Measurements from ENCODE around the gene CFAP46. TPM values are rescaled to one million over a fixed set of nuclear protein-coding genes. Genes with fewer than 3 reads are reported as not detected.

Gene CFAP46
- total and polyA plus RNA-seq, 10 of the 15 experiments (the other 5 are each of a cell fraction or from before 2014, with no cell fraction given) = 0.01 to 0.18 (median 0.03) TPM; not detected in 7

DNA sequence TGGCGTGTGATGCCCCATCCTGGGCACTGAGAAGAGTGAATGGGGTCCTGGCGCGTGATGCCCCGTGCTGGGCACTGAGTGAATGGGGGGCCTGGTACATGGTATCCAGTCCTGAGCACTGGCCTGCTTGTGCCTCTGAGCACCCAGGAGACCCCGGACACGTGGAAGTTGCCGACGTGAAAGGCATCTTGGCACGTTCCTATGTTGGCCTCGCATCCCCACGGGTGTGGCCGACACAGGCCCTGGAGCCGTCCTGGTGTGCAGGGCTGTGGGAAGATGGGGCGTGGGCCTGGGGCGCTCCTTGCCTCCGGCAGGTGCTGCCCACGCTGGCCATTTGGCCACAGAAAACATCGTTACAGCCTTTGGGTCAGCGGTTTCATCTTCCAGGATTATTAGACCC is 35.5 kb downstream of the CFAP46 start (continued):
- TF ChIP-seq, protein P1, sequence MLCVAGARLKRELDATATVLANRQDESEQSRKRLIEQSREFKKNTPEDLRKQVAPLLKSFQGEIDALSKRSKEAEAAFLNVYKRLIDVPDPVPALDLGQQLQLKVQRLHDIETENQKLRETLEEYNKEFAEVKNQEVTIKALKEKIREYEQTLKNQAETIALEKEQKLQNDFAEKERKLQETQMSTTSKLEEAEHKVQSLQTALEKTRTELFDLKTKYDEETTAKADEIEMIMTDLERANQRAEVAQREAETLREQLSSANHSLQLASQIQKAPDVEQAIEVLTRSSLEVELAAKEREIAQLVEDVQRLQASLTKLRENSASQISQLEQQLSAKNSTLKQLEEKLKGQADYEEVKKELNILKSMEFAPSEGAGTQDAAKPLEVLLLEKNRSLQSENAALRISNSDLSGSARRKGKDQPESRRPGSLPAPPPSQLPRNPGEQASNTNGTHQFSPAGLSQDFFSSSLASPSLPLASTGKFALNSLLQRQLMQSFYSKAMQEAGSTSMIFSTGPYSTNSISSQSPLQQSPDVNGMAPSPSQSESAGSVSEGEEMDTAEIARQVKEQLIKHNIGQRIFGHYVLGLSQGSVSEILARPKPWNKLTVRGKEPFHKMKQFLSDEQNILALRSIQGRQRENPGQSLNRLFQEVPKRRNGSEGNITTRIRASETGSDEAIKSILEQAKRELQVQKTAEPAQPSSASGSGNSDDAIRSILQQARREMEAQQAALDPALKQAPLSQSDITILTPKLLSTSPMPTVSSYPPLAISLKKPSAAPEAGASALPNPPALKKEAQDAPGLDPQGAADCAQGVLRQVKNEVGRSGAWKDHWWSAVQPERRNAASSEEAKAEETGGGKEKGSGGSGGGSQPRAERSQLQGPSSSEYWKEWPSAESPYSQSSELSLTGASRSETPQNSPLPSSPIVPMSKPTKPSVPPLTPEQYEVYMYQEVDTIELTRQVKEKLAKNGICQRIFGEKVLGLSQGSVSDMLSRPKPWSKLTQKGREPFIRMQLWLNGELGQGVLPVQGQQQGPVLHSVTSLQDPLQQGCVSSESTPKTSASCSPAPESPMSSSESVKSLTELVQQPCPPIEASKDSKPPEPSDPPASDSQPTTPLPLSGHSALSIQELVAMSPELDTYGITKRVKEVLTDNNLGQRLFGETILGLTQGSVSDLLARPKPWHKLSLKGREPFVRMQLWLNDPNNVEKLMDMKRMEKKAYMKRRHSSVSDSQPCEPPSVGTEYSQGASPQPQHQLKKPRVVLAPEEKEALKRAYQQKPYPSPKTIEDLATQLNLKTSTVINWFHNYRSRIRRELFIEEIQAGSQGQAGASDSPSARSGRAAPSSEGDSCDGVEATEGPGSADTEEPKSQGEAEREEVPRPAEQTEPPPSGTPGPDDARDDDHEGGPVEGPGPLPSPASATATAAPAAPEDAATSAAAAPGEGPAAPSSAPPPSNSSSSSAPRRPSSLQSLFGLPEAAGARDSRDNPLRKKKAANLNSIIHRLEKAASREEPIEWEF (IDR thresholded peaks at IDR 0.05; ENCODE audit: insufficient replicate concordance, low read depth, low read length) = no peak
- TF ChIP-seq, protein P2, sequence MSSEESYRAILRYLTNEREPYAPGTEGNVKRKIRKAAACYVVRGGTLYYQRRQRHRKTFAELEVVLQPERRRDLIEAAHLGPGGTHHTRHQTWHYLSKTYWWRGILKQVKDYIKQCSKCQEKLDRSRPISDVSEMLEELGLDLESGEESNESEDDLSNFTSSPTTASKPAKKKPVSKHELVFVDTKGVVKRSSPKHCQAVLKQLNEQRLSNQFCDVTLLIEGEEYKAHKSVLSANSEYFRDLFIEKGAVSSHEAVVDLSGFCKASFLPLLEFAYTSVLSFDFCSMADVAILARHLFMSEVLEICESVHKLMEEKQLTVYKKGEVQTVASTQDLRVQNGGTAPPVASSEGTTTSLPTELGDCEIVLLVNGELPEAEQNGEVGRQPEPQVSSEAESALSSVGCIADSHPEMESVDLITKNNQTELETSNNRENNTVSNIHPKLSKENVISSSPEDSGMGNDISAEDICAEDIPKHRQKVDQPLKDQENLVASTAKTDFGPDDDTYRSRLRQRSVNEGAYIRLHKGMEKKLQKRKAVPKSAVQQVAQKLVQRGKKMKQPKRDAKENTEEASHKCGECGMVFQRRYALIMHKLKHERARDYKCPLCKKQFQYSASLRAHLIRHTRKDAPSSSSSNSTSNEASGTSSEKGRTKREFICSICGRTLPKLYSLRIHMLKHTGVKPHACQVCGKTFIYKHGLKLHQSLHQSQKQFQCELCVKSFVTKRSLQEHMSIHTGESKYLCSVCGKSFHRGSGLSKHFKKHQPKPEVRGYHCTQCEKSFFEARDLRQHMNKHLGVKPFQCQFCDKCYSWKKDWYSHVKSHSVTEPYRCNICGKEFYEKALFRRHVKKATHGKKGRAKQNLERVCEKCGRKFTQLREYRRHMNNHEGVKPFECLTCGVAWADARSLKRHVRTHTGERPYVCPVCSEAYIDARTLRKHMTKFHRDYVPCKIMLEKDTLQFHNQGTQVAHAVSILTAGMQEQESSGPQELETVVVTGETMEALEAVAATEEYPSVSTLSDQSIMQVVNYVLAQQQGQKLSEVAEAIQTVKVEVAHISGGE (CRISPR knock-in tag; IDR thresholded peaks at IDR 0.05) = no peak
- TF ChIP-seq SREBF1 (IDR thresholded peaks at IDR 0.05; ENCODE audit: low read length) = no peak
- no peak for TF ChIP-seq ZSCAN29 (IDR thresholded peaks at IDR 0.05)
- TF ChIP-seq CBFB (IDR thresholded peaks at IDR 0.05; ENCODE audit: low read depth) = no peak
- no peak for TF ChIP-seq BCL11A (IDR thresholded peaks at IDR 0.05; ENCODE audit: low read depth, low read length)
- TF ChIP-seq SPI1 (IDR thresholded peaks at IDR 0.05; ENCODE audit: borderline replicate concordance, insufficient read depth, low read depth, low read length) = no peak
- no peak for TF ChIP-seq CHD2 (IDR thresholded peaks at IDR 0.05; ENCODE audit: borderline replicate concordance, low read depth, low read length)
- TF ChIP-seq CEBPB (IDR thresholded peaks at IDR 0.05; ENCODE audit: borderline replicate concordance in 1 of 2, low read depth in 2 of 2, low read length in 2 of 2) = no peak
